GM21786 (cell line): ENCODE results near the gene MUC5B.

Experiments used
- ATAC-seq: cut with Tn5 transposase; IDR thresholded peaks from one replicate; pipeline ENCODE4 v1.9.1; 2021; ENCODE audit not compliant: unreplicated experiment

The MUC5B gene

DNA sequence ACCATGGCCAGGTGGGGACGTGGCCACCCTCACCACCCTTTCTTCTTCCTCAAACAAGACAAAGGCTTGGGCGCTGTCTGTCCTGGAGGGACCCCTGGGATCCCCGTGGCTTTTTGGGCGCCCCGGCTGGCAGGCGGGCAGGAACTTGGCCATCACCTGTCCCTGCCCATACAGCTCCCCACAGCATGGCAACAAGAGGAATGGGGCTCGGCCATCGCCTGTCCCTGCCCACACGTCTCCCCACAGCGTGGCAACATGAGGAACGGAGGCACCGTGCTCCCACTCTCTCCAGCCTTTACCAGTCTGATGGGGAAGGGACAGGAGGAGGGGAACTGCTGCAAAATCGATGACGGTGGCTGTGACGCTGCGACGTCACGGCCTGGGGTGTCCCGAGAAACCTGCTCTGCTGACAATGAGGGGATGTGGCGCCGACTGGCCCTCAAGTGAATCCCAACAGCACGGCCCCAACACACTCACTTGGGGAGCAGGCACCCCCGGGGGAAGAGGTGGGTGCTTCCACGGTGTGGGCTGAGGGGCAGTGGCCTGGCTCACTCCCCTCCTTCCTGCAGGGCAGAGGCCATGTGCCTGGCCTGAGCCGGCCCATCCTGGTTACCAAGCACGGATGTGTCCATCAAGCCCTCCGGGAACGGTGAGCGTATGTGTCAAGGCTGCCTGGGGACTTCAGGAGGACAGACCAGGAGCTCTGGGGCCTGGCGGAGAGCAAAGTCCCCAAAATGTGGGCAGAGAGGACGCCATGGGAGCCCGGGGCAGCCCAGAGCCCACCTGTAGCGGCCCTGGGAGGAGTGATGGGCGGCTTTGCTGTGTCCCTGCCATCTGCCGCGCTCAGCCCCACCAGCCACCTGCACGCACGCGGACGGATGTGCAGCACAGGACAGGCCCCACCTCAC is 56.2 kb downstream of the MUC5B start:
- ATAC-seq, result no peak

DNA sequence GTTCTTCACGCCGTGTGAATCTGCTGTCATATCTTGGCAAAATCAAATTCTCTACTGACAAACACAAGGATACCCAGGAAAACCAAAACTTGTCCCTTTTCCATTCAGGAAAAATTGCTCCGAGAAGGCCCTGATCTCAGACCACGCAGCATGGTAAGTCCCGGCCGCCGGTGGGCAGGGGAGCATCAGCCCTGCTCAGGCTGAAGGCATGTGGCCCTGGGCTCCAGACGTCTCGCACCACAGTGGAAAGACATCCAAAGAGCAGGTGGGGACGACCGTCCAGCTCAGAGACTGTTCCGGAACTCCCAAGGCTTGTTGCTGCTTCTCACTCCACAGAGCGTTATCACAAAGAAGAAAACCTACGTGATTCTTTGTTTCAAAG is 56.8 kb downstream of the MUC5B start:
- no peak for ATAC-seq

DNA sequence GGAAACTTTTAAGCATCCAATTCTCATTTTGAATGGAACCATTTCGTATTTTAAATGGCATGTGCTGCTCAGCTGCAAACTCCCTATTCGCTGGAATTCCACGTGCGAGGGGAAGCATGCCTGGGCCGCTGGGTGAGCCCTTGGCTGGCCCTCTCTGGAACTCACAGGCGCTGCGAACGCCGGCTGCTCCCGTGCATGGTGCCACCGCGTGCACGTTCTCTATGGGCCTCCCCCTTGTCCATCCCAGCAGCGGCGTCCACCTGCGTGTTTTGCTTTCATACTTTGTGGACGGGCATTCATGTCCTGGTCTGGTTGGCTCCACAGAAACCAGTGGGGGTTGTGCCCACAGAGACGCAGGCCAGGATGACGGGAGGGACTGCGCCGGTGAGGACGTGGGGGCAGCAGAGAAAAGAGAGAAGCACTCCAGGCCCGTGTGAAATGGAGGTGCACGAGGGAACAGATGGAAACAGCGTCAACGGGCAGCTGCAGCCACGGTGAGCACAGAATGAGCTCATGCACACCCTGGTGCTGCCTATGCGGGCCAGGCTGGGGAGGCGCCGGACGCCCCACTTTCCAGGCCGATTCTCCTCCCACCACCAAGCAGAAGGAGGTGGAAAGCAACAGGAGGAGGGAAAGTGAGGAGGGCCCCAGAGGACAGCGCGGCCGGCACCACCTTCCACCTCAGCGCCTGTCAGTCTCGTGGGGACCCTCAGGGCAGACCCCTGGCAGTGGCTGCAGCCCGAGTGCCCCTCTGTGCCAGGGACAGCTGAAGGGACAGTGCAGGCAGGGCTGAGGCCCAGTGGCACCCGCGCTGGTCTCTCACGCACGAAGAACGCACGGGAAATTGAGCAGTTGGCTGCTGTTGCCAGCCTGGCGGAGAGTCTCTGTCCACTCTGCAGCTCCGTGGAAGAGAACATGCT is 57.5 kb downstream of the MUC5B start:
- no peak for ATAC-seq

DNA sequence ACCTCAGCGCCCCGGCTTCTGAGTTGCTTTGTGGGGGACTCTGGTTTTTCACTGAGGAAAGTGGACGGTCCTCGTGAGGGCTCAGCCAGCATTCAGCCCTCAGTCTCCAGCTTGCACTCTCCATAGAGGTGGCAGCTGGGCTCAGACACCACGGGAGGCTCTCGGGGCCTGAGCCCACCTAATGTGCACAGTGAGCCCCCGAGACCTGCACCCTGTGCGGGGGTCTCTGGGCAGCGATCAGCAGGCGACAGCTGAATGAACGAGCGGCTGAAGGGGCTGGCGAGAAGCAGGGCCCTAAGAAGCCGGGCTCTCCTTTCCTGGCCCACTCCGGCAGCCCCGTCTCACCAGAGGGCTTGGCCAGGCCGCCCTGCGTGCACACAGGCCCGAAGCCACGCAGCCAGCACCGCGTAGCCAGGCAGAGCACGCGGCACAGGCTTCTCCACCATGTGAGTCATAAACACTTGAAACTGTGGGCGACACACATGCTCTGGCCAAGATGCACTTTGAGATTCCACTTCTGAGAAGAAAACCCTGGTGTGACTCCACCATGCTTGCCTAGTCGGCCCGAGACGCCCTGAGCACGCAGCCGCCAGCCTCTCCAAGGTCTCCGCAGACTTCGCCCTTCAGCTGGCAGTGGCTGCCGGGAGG is 58.6 kb downstream of the MUC5B start:
- no peak for ATAC-seq

DNA sequence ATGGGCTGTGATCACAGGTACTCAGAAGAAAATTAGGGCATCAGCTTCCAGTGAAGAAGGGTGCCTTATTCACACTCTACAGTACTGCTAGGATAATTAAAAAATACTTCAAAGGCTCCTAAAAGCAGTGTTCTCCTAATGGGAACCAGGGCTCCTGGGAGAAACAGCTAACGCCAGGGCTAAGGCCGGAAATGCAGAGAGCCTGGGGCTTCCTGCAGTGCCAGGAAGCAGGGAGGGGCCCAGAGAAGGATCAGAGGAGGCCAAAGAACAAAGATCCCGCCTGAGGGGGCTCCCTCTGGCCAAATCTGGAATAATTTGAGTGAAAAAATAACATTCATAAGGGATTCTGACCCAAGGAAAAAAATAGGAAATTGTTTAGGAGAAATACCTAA is 59.1 kb downstream of the MUC5B start:
- ATAC-seq, result no peak

DNA sequence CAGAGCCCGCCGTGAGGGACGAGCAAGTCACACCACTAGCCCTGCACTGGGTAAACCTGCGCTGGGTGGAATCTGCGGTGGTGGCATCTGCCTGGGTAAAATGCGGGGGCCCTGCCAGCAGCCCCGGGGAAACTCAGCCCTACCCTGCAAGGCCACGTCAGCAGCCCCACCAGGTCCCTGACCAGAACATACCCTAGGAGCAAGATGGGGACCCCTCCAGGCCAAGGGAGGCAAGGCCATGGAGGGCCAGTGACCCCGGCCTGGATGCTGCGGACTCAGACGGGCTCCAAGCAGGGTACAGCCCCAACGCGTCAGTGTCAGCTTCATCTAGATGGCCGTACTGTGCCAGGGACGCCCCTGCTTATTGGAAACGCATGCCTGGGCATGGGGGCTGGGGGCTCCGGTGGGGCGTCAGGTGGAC is 60.2 kb downstream of the MUC5B start:
- no peak for ATAC-seq

DNA sequence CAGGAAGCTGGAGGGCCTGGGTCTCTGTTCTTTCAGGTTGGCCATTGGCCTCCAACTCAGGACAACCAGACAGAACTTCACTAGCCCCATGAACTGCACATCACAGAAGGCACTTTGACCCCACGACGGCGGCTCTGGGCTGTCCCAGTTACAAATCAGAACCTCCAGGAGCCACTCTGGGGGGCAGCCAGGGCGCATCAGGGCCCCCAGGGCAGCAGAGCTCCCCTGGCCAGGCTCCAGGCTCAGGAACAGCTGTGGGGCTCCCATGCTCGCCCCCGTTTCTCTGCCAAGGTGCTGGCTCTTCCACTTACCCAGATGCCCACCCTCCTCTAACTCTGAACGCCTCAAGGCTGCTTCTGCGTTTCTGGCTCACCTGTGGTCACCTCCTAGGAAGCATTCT is 61.0 kb downstream of the MUC5B start:
- no peak for ATAC-seq

DNA sequence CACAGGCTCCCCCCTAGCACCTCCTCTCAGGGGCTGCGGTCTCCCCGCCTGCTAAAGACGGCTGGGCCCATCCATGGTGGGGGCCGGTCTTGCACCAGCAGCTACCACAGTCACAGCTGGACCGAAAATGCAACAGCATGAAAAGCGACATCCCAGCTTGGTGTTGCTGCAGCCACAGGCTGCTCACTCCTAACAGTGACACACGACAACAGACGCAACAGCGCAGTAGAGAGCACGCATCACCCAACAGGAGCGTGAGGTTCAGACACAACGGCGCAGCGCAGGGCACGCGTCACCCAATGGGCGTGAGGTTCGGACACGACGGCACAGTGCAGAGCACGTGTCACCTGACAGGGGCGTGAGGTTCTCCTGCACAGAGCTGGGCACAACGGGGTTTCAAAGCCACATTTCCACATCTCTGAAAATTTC is 62.5 kb downstream of the MUC5B start:
- ATAC-seq, result no peak

DNA sequence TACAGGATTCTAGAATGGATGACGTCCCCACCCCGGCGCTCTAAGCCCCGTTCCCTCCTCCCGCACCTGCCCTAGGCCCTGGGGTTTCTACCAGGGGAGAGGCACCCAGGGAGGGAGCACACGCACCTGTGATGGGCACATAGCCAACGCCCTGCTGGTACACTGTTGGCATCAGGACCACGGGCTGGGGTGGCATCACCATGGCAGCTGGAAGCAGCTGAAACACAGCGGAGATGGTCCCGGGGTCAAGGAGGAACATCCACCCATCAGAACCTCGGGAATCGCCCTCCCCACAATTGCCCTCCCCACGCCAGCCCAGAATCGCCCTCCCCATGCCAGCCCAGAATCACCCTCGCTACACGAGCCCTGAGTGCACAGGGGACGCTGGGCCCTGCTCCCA is 63.0 kb downstream of the MUC5B start:
- ATAC-seq, result no peak

DNA sequence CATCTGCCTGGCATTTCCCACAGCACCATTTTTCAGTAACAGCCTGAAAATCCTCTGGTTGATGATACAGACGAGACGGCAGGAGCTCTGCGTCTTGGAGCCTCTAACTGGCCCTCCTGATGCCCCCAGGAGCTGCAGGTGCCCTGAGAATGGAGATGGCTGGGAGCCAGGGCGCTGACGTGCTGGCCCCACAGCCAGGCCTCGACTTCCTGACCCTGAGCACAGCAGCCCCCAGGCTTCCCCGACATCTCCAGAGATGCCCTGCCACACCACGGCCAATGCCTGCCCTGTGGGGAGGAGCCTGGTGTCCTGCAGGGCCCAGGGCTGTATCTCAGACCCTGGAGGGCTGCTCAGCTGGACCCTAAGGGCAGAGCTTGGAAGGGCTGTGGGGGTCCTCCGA is 65.1 kb downstream of the MUC5B start:
- no peak for ATAC-seq

DNA sequence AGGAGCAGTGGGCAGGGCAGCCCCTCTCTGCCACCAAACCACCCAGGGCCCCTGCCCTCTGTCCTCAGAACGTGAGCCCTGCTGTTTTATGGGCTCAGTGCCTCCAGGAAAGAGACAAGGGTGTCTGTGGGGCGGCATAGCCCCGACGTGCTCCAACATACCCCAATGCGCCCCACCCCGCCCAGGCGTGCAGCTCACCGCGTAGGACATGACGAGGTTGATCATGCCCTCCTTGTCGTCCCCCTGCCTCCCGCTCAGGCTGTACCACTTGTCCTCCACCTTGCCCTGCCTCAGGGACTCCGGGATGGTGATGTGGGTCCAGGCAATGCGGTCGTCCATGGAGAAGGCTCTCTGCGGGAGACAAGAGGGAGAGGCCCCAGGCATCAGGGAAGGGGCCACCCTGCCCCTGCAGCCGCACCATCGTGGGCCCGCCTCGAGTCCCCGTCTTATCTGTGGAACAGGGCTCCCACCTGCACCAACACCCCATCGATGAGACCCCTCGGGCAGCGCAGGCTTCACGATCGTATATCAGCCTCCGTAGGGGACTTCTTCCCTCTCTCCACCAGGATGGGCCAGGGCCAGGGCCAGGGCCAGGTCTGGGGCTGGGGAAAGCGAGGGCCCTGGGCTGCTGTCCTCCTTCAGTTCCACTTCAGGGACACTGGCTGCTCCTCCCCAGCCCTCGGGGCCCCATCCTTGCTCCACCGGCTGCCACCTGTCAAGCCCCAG is 65.7 kb downstream of the MUC5B start:
- ATAC-seq, result no peak

DNA sequence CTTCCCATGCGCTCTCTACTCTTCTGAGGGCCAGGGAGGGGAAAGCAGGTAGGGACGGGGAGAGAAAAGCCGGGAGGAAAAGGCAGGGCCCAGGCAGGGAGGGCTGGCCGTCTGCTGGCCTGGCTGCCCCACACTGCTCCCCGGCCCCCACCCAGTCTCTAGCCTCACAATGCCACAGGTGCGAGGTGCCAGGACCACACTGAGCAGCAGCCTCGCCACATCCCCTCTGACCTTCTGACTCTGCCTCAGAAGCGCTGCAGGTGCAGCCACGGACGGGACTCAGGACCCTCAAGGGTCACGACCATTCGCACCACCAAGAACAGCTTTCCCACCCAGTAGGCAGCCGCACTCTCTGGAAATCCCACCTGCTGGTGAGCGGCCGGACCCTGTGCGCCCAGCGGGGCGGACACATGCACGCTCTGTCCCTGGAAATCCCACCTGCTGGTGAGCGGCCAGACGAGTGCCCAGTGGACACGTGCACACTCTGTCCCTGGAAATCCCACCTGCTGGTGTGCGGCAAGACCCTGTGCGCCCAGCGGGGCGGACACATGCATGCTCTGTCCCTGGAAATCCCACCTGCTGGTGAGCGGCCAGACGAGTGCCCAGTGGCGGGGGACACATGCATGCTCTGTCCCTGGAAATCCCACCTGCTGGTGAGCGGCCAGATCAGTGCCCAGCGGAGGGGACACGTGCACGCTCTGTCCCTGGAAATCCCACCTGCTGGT is 66.5 kb downstream of the MUC5B start:
- no peak for ATAC-seq

DNA sequence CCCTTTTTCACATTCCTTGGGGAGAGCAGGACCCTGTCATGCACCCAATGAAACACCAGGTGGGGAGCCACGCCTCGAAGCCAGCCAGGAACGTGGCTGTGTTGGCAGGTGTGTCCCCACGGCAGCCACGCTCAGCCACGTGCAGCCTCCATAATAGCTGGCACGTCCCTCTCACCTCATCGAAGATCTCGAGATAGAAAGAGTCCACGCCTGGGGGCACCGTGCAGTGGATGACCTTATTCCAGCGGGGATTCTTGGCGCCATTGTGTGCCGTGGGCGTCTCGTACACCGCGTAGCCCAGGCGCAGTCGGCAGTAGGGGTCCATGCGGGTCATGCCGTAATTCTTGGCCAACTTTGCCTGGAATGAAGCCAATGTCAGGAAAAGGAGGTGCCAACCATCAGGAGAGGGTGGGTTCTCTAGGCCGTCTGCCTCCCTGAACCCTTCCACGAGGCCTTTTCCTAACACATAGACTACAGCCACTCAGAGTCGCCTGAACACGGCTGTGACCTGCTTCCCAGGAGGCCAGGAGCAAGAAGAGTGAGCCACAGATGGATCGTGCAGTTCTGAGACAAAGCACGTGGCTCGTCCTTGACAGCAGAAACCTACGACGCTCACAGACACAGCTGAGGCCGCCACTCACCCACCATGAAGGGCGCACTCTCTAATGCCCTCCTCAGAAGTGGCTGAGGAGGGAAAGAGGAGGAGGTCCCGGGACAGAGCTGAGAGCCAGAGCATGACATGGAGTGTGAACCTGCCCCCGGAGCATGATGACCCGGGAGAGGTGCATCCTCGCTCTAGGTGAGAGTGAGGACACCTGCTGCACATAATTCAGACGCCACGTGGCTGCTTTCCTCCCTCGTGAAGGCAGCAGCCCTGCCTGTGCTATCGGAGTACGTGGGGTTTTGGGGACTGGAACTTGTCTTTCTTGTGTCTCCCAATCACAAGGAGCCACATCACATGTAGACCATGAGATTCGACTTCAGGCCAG is 67.5 kb downstream of the MUC5B start:
- ATAC-seq, result no peak

DNA sequence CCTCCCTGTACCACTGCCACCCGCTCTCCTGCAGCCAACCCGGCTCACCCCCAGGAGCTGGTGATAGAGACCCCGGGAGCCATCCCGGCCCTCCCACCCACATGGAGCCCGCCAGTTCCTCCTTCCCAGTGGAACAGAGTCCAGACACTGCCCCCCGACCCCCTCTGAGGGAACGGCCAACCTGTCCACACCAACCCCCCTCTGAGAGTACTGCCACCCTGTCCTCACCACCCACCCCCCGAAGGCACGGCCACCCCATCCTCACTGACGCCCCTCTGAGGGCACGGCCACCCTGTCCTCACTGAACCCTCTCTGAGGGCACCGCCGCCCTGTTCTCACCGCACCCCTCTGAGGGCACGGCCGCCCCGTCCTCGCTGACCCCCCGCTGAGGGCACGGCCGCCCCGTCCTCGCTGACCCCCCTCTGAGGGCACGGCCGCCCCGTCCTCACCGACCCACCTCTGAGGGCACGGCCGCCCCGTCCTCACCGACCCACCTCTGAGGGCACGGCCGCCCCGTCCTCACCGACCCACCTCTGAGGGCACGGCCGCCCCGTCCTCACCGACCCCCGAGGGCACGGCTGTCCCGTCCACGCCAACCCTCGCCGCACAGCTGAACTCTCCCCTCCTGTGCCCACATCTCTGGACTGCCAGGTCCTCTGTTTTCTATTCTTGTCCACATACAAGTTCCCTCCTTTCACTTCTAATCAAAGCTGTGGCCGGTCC is 68.6 kb downstream of the MUC5B start:
- ATAC-seq, result no peak

DNA sequence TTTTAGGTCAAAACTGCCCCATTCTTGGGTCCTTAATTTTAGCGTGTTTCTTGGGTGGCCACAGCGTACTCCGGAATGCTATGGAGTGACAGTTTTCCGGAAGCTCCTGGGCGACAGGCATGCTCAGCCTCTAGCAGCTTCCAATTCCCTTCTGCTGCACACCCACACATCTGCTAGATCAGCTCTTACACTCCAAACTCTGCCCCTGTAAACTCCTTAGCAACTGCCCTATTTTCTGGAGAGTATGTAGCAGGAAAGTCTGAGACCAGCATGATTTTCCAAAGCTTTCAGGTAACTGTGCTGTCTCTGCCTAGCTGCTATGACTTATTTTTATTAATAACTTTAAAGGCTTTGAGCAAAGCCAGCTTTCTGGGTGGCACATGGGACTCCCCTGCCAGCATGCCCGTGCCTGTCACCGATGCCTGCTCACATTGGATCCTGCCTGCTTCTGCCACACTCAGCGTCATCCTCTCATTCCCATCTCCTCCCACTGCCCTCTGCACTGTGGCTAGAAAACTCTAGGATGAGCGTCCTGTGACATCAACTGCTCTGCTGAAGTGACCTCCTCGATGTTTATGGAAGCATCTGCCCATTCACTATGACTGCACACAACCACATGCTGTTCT is 69.3 kb downstream of the MUC5B start:
- no peak for ATAC-seq

DNA sequence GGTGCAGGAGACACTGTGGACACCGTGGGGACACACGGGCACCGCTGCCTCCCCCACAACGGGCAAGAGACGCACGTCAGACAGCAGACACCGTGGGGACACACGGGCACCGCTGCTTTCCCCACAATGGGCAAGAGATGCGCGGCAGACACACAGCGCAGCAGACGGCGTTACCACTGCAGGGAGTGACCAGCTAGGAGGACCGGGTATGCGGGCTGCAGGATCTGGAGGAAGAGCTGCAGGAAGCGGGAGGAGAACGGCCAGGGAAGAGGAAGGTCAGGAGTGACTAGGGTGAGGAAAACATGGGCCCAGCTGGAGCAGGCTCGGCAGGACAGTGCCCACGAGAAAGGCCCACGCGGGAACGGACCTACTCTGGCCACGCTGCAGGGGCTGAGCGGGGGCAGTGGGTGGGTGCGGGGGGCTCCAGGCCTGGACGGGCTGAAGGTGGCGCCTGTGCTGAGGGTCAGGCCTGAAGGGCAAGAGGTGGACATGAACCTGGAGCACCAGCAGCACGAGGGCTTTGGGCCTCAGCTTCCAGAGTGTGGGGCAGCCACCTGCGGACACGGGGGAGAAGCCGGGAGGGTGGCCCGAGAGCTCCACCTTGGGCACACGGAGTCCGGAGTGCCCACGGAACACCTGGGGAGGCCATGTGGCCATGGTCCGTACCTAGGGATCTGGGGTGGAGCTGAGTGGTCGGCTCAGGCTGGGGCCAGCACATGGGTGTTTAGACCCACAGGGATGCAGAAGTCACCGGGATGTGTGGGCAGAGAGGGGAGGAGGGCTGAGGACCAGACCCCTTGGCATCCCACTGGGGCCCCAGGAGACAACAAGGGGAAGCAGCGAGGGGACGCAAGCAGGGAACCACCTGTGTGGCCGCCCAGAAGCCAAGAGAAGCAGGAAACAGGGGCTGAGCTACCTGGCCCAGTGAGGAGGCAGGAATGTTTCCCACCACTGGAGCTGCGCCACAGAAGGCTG is 70.1 kb downstream of the MUC5B start:
- no peak for ATAC-seq

DNA sequence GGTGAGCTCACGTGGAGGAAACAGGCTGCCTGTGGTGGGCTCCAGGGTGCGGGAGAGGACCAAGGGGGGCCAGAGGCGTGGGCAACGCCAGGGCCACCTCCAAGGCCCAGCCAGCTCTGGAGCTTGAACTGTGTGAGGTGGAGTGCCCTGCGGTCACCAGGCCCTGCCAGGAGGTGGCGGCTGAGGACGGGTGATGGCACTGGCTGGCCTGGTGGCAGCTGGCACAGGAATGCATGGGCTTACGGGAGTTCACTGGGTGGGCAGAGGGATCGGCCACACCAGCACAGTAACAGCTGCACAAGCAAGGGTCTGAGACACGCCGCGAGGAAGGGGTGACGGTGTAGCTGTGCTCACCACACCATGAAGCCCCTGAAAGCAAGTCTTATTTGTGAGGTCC is 70.8 kb downstream of the MUC5B start:
- no peak for ATAC-seq
